ENCODE measurements around the gene F10. TPM values are rescaled to one million over a fixed set of nuclear protein-coding genes. Genes with fewer than 3 reads are reported as not detected.

The F10 gene
- total and polyA plus RNA-seq, 2 of the 13 experiments (the other 11 are each of a cell fraction or from before 2014, with no cell fraction given) = 58.4 to 237 TPM

DNA sequence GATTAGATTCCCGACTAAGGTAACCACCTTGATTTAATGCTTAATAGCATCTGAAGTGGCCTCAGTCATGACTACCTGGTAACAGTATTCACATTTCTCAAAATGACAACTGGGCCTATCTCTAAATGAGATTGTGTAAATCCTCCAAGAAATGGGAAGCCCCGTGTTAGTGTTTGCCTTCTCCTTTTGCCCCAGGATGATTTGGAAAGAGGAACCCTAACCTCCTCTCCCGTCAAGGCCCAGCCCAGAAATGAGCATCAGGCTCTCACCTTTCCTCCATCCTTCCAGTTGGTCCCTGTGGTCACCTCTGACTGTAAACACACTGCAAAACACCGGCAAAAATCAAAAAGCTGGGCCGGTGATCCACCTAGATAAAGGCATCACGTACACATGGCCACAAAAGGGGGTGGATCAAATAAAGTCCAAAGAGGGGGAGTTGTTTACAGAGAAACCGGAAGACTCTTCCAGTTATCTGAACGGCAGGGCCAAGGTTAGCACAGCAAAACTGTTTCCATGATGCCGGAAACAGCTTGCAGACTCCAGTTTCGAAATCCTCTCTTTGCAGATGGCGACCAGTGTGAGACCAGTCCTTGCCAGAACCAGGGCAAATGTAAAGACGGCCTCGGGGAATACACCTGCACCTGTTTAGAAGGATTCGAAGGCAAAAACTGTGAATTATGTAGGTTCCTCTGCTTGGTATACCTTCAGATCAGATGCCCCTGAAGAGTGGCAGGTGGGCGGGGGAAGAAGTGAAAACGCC lies 16.4 kb downstream of the F10 start (continued):
- TF ChIP-seq, protein P1, sequence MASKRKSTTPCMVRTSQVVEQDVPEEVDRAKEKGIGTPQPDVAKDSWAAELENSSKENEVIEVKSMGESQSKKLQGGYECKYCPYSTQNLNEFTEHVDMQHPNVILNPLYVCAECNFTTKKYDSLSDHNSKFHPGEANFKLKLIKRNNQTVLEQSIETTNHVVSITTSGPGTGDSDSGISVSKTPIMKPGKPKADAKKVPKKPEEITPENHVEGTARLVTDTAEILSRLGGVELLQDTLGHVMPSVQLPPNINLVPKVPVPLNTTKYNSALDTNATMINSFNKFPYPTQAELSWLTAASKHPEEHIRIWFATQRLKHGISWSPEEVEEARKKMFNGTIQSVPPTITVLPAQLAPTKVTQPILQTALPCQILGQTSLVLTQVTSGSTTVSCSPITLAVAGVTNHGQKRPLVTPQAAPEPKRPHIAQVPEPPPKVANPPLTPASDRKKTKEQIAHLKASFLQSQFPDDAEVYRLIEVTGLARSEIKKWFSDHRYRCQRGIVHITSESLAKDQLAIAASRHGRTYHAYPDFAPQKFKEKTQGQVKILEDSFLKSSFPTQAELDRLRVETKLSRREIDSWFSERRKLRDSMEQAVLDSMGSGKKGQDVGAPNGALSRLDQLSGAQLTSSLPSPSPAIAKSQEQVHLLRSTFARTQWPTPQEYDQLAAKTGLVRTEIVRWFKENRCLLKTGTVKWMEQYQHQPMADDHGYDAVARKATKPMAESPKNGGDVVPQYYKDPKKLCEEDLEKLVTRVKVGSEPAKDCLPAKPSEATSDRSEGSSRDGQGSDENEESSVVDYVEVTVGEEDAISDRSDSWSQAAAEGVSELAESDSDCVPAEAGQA (IDR thresholded peaks at IDR 0.05; ENCODE audit: low read depth) = peak; percentile 76
- TF ChIP-seq, protein P1 (CRISPR knock-in tag; IDR thresholded peaks at IDR 0.05; ENCODE audit: borderline replicate concordance) = no peak
- TF ChIP-seq KAT7 (CRISPR knock-in tag; IDR thresholded peaks at IDR 0.05; ENCODE audit: borderline replicate concordance) = peak; percentile 48; the same call in 1 of the 2 replicates
- TF ChIP-seq ZNF737 (CRISPR knock-in tag; IDR thresholded peaks at IDR 0.05; ENCODE audit: borderline replicate concordance) = no peak
- TF ChIP-seq SP5 (CRISPR knock-in tag; IDR thresholded peaks at IDR 0.05; ENCODE audit: borderline replicate concordance, low read depth) = peak; percentile 98
- TF ChIP-seq, protein P2, sequence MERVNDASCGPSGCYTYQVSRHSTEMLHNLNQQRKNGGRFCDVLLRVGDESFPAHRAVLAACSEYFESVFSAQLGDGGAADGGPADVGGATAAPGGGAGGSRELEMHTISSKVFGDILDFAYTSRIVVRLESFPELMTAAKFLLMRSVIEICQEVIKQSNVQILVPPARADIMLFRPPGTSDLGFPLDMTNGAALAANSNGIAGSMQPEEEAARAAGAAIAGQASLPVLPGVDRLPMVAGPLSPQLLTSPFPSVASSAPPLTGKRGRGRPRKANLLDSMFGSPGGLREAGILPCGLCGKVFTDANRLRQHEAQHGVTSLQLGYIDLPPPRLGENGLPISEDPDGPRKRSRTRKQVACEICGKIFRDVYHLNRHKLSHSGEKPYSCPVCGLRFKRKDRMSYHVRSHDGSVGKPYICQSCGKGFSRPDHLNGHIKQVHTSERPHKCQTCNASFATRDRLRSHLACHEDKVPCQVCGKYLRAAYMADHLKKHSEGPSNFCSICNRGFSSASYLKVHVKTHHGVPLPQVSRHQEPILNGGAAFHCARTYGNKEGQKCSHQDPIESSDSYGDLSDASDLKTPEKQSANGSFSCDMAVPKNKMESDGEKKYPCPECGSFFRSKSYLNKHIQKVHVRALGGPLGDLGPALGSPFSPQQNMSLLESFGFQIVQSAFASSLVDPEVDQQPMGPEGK (CRISPR knock-in tag; IDR thresholded peaks at IDR 0.05) = peak; percentile 86
- TF ChIP-seq MXI1 (IDR thresholded peaks at IDR 0.05; ENCODE audit: borderline replicate concordance, low read depth, low read length) = peak; percentile 96; the same call in 2 of the 3 replicates
- 0 out of 2 replicates have a peak, but pooled peaks have one; percentile 41 for TF ChIP-seq NKX3-1 (CRISPR knock-in tag; IDR thresholded peaks at IDR 0.05)
- 0 out of 2 replicates have a peak, but pooled peaks have one; percentile 58 for TF ChIP-seq ZNF343 (CRISPR knock-in tag; IDR thresholded peaks at IDR 0.05)
- TF ChIP-seq RNF2 (conservative IDR thresholded peaks at IDR 0.05; ENCODE audit: low read depth) = no peak
- TF ChIP-seq NFATC3 (CRISPR knock-in tag; IDR thresholded peaks at IDR 0.05) = no peak
- TF ChIP-seq, protein P3, sequence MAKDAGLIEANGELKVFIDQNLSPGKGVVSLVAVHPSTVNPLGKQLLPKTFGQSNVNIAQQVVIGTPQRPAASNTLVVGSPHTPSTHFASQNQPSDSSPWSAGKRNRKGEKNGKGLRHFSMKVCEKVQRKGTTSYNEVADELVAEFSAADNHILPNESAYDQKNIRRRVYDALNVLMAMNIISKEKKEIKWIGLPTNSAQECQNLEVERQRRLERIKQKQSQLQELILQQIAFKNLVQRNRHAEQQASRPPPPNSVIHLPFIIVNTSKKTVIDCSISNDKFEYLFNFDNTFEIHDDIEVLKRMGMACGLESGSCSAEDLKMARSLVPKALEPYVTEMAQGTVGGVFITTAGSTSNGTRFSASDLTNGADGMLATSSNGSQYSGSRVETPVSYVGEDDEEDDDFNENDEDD (CRISPR knock-in tag; IDR thresholded peaks at IDR 0.05; ENCODE audit: borderline replicate concordance) = peak; percentile 37; the same call in 1 of the 2 replicates
- TF ChIP-seq NFRKB (IDR thresholded peaks at IDR 0.05) = no peak
- no peak for TF ChIP-seq THYN1 (CRISPR knock-in tag; IDR thresholded peaks at IDR 0.05; ENCODE audit: borderline replicate concordance, low read depth)
- TF ChIP-seq, protein P4, sequence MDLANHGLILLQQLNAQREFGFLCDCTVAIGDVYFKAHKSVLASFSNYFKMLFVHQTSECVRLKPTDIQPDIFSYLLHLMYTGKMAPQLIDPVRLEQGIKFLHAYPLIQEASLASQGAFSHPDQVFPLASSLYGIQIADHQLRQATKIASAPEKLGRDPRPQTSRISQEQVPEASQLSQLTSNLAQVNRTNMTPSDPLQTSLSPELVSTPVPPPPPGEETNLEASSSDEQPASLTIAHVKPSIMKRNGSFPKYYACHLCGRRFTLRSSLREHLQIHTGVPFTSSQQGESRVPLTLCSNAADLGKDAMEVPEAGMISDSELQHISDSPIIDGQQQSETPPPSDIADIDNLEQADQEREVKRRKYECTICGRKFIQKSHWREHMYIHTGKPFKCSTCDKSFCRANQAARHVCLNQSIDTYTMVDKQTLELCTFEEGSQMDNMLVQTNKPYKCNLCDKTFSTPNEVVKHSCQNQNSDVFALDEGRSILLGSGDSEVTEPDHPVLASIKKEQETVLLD (CRISPR knock-in tag; IDR thresholded peaks at IDR 0.05; ENCODE audit: low read depth) = no peak
- TF ChIP-seq ZFAT (CRISPR knock-in tag; conservative IDR thresholded peaks at IDR 0.05) = no peak
- TF ChIP-seq ZFYVE20 (CRISPR knock-in tag; IDR thresholded peaks at IDR 0.05; ENCODE audit: borderline replicate concordance, low read depth) = no peak
